ENCODE data around the gene BLOC1S3.

The BLOC1S3 gene

DNA sequence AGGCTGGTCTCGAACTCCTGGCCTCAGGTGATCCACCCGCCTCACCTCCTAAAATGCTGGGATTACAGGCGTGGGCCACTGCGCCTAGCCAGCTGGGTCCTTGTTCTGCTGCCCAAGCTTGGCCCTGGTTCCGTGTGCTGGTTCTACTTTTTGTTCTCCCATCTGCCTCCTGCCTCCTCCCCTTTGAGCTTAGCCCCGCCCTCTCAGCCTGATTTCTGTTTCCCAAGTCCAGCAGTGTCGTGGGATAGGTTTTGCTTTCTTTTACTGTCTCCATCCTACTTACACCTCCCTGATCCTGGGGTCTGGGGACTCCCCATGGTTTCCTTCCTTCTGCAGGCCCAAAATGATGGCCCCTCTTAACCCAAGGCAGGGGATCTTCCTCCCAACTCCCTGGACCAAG, 2.4 kb downstream of the BLOC1S3 start:
- Mint-ChIP-seq H3K36me3 (peaks cover 18% of the 10 kb centered on the region), H3K4me1 (peaks cover 23% of the 10 kb centered on the region), H3K27ac (peak overlapping the region; percentile 48), H3K9me3 (no peaks in the 10 kb centered on the region), H3K4me3 (peak overlapping the region; percentile 84)
- ATAC-seq: no peak
- no peak for DNase-seq (ENCODE audit: low spot score in 2 of 2)

DNA sequence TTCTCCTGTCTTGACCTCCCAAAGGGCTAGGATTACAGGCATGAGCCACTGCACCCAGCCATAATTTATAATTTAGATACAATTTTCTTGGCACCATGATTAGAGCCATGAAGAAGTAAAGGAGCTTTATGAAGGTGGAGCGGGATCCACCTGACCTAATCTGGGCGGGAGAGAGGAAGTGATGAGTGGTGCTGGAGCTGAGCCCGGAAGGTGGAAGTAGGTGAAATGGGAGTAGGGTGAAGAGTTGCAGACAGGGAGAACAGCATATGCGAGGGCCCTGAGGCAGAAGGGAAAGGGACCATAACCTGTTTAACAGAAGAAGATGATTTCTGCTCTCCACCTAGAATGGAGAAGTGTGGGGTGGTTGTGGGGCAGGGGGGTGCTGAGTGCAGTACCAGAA, 4.2 kb downstream of the BLOC1S3 start:
- Mint-ChIP-seq H3K27ac (no peak overlapping the region), H3K4me1 (peaks cover 23% of the 10 kb centered on the region), H3K36me3 (peaks cover 18% of the 10 kb centered on the region), H3K9me3 (no peaks in the 10 kb centered on the region), H3K4me3 (no peak overlapping the region)
- ATAC-seq (no peak), DNase-seq (ENCODE audit: low spot score in 2 of 2) (no peak)

DNA sequence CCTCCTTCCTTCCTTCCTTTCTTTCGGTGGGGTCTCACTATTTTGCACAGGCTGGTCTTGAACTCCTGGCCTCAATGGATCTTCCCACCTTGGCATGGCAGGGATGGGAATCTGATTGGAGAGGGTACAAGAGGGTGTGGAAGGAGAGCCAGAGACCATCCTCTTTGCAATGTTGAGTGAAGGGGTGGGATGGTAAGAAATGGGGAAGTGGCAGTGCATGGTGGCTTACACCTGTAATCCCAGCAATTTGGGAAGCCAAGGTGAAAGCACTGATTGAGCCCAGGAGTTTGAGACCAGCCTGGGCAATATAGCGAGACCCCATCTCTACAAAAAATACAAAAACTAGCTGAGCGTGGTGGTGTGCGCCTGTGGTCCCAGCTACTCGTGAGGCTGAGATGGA, 5.5 kb downstream of the BLOC1S3 start:
- no peak for ATAC-seq
- no peaks in the 10 kb centered on the region for H3K9me3 Mint-ChIP-seq
- H3K36me3 Mint-ChIP-seq: peaks cover 9% of the 10 kb centered on the region
- H3K4me3 Mint-ChIP-seq: no peak overlapping the region
- H3K27ac Mint-ChIP-seq: peak overlapping the region; percentile 50
- DNase-seq (ENCODE audit: low spot score in 2 of 2): no peak
- peaks cover 23% of the 10 kb centered on the region for H3K4me1 Mint-ChIP-seq

DNA sequence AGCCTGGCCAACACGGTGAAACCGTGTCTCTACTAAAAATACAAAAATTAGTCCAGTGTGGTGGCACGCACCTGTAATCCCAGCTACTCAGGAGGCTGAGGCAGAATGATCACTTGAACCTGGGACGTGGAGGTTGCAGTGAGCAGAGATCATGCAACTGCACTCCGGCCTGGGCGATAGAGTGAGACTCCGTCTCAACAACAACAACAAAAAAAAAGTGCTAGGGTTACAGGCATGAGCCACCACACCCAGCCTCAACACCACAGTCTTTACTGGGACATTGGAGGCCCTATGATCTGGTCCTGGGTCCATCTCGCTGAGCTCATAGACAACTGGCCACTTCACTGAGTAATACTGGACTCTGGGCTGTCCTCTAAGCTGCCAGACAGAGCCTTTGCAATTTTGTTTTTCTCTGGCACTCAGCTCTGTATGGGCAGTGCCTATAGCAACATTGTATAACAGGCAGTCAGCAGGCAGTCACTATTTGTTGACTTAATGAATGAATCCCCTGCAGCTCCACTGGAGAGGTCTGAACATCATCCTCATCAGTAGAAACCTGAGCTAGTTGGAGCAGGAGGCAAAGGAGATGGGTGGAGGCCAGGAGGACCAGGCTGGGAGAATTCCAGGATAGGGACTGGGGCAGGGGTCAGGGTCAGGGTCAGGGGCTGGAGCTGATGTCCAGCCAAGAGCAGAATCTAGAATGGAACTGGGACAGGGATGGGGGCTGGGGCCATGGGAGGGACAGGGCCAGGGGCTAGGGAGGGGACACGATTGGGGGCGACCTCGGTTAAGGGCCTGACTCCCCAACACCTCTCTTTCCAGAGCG, 8.1 kb downstream of the BLOC1S3 start:
- Mint-ChIP-seq H3K36me3 (peaks cover under 1% of the 10 kb centered on the region), H3K4me1 (peaks cover 7% of the 10 kb centered on the region), H3K27ac (no peak overlapping the region), H3K4me3 (no peak overlapping the region), H3K9me3 (no peaks in the 10 kb centered on the region)
- no peak for DNase-seq (ENCODE audit: low spot score in 2 of 2)
- peak; percentile 16 for ATAC-seq

DNA sequence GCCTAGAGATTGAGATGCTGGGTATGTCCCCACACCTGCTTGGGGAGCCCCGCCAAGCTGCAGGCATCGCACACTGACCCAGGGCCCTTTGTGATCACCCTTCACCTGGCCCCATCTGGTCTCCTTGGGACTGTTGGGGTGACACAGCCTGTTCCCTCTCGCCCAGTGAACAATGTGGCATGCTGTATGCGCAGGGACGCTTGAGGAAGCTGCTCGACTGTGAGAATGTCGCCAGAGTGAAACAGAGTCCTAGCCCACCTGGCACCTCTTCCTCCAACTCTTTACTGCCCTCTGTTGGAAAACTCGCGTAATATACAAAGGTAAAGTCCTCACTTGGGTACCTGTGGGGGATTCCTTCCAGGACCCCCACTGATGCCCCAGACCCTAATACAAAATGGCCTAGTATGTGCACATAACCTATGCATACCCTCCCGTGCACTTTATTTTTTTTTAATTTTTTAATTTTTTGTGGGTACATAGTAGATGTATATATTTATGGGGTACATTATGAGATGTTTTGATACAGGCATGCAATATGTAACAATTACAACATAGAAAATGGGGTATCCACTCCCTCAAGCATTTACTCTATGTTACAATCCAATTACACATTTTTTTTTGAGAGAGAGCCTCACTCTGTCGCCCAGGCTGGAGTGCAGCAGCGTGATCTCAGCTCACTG, 9.0 kb downstream of the BLOC1S3 start:
- Mint-ChIP-seq H3K9me3 (no peaks in the 10 kb centered on the region), H3K36me3 (no peaks in the 10 kb centered on the region), H3K27ac (no peak overlapping the region), H3K4me1 (peaks cover 5% of the 10 kb centered on the region), H3K4me3 (no peak overlapping the region)
- ATAC-seq: peak; percentile 70
- peak in 1 of 2 donors; percentile 60 for DNase-seq (ENCODE audit: low spot score in 2 of 2)

DNA sequence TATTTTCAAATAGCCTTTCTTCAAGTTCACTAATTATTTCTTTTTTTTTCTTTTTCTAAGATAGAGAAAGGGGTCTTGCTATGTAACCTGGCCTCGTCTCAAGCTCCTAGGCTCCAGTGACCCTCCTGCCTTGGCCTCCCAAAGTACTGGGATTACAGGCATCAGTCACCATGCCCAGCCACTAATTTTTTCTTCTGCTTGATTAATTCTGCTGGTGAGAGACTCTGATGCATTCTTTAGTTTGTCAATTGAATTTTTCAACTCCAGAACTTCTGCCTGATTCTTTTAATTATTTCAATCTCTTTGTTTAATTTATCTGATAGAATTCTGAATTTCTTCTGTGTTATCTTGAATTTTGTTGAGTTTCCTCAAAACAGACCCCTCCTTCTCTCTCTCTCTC, 11.4 kb downstream of the BLOC1S3 start:
- no peak for ATAC-seq
- Mint-ChIP-seq H3K4me1 (no peaks in the 10 kb centered on the region), H3K9me3 (no peaks in the 10 kb centered on the region), H3K36me3 (no peaks in the 10 kb centered on the region), H3K4me3 (no peak overlapping the region), H3K27ac (no peak overlapping the region)
- no peak for DNase-seq (ENCODE audit: low spot score in 2 of 2)

DNA sequence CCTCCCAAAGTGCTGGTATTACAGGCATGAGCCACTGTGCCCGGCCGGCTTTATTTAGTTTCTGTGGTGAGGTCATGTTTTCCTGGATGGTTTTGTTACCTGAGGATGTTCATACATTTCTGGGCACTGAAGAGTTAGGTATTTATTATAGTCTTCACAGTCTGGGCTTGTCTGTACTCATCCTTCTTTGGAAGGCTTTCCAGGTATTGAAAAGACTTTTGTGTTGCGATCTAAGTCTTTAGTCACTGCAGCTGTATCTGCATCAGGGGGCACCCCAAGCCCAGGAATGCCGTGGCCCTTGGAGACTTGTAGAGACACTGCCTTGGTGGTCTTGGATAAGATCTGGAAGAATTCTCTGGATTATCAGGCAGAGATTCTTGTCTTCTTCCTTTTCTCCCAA, 12.8 kb downstream of the BLOC1S3 start:
- H3K4me3 Mint-ChIP-seq: no peak overlapping the region
- H3K27ac Mint-ChIP-seq: no peak overlapping the region
- ATAC-seq: no peak
- no peak for DNase-seq (ENCODE audit: low spot score in 2 of 2)
- no peaks in the 10 kb centered on the region for H3K36me3 Mint-ChIP-seq
- no peaks in the 10 kb centered on the region for H3K4me1 Mint-ChIP-seq
- no peaks in the 10 kb centered on the region for H3K9me3 Mint-ChIP-seq

DNA sequence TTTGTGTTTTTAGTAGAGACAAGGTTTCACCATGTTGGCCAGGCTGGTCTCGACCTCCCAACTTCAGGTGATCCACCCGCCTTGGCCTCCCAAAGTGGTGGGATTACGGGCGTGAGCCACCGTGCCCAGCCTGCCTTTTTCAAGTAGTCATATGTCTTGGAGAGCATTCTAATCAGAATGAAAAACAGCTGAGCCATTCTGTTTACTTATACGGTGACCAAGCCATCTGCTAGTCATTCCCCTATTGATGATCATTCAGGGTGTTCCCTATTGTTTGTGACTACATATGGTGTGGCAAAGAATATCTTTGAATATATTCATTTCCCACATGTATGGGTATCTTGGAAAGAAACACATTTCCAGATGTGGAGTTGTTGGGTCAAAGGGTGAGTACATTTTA, 17.2 kb downstream of the BLOC1S3 start:
- Mint-ChIP-seq H3K4me3 (no peak overlapping the region), H3K4me1 (no peaks in the 10 kb centered on the region), H3K9me3 (no peaks in the 10 kb centered on the region), H3K27ac (no peak overlapping the region), H3K36me3 (no peaks in the 10 kb centered on the region)
- no peak for ATAC-seq
- DNase-seq (ENCODE audit: low spot score in 2 of 2): no peak

DNA sequence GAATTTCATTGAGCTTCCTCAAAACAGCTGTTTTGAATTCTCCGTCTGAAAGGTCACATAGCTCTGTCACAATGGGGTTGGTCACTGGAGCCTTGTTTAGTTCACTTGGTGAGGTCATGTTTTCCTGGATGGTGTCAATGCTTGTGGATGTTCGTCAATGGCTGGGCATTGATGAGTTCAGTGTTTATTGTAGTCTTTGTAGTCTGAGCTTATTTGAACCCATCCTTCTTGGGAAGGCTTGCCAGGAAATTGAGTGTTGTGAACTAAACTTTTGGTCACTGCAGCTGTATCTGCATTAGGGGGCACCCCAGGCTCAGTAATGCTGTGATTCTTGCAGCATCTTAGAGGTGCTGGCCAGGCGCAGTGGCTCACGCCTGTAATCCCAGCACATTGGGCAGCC, 22.0 kb downstream of the BLOC1S3 start:
- Mint-ChIP-seq H3K9me3 (no peaks in the 10 kb centered on the region), H3K36me3 (no peaks in the 10 kb centered on the region), H3K4me1 (no peaks in the 10 kb centered on the region), H3K27ac (no peak overlapping the region), H3K4me3 (no peak overlapping the region)
- DNase-seq (ENCODE audit: low spot score in 2 of 2) (no peak), ATAC-seq (no peak)

DNA sequence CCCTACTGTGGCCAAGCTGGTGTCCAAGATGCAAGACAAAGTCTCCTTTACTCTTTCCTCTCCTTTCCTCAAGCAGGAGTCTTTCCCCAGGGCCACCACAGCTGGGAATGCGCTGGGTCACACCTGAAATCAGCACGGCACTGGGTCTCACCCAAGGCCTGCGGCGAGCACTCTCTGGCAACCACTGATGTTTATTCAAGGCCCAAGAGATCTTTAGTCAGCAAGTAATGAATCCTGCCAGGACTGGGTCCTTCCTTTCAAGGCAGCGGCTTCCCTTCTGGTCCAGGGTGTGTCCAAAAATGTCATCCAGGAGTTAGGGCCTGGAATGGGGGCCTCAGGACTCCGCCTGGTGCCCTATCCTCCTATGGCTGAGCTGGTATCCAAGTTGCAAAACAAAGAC, 24.1 kb downstream of the BLOC1S3 start:
- no peak for ATAC-seq
- Mint-ChIP-seq H3K4me3 (no peak overlapping the region), H3K36me3 (no peaks in the 10 kb centered on the region), H3K9me3 (no peaks in the 10 kb centered on the region), H3K27ac (peak overlapping the region; percentile 61), H3K4me1 (no peaks in the 10 kb centered on the region)
- no peak for DNase-seq (ENCODE audit: low spot score in 2 of 2)

DNA sequence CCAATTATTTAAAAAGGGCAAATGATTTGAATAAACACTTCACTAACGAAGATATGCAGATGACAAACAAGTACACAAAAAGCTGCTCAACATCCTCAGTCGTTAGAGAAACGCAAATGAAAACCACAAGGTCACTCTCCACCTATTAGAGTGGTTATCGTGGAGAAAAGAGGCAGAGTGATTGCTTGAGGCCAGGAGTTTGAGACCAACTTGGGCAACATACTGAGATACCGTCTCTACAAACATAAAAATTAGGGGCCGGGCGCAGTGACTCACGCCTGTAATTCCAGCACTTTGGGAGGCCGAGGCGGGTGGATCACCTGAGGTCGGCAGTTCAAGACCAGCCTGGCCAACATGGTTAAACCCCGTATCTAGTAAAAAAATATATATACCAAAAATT, 27.2 kb downstream of the BLOC1S3 start:
- Mint-ChIP-seq H3K4me1 (no peaks in the 10 kb centered on the region), H3K4me3 (no peak overlapping the region), H3K36me3 (no peaks in the 10 kb centered on the region), H3K9me3 (no peaks in the 10 kb centered on the region), H3K27ac (no peak overlapping the region)
- DNase-seq (ENCODE audit: low spot score in 2 of 2) (no peak), ATAC-seq (no peak)

DNA sequence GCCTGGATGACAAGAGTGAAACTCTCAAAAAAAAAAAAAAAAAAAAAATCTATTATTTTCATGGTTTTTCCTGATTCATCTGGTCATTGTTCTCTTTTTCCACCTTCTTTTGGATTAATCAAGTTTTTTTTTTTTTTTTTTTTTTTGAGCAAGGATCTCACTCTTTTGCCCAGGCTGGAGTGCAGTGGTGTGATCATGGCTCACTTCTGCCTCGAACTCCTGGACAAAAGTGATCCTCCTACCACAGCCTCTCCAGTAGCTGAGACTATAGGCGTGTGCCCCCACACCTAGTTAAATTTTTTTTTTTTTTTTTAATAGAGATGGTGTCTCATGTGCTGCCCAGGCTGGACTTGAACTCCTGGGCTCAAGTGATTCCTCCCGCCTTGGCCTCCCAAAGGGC, 27.7 kb downstream of the BLOC1S3 start:
- Mint-ChIP-seq H3K4me1 (no peaks in the 10 kb centered on the region), H3K4me3 (no peak overlapping the region), H3K9me3 (no peaks in the 10 kb centered on the region), H3K27ac (no peak overlapping the region), H3K36me3 (no peaks in the 10 kb centered on the region)
- no peak for DNase-seq (ENCODE audit: low spot score in 2 of 2)
- ATAC-seq: no peak

DNA sequence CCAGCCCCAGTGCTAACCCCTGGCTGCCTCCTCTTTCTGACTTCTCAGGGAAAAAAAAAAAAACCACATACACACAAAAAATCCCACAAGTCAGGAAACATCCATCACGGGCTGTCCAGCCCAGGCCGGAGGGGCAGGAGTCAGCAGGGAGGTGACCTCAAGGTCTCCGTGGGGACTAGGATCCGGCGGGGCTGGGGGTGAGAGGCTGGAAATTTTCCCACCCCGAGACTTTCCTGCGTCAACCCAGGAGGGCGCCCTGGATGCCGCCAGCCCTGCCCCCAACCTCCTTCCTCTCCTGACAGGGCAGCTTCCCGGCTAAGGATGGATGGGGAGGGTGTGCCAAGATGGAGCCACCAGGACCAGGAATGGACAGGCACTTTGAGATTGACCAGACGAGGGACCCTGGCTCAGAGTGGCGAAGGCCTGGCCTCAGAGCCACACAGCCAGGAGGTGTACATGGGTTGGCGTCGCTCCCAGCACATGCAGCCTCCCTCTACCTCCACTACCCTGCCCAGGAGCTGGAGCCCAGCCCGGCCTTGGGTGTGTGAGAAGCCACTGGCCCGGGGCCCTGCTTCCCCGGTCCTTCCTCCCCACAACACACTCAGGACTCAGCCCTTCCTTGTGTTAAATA, 33.3 kb downstream of the BLOC1S3 start:
- no peak for DNase-seq (ENCODE audit: low spot score in 2 of 2)
- ATAC-seq: peak; percentile 40
- Mint-ChIP-seq H3K4me1 (peaks cover 7% of the 10 kb centered on the region), H3K9me3 (no peaks in the 10 kb centered on the region), H3K27ac (no peak overlapping the region), H3K4me3 (no peak overlapping the region), H3K36me3 (no peaks in the 10 kb centered on the region)

DNA sequence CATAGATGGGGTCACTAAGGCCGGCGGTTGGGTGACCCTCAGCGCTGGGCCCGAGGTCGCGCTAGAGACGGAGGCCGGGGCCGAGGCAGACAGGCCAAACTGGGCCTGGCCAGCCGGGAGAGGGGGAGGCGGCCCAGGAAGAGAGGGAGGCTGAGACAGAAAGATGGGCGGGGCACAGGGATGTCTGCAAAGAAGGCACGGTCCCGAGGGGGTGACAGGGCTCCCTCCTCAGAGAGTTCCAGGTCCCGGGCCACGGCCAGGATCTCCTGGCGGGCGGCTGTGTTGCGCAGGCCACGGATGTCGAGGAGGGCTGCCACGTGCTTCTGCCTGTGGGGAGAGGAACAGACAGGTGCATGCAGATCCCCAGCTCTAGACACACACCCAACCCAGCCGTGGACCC, 34.4 kb downstream of the BLOC1S3 start:
- Mint-ChIP-seq H3K4me1 (peaks cover 7% of the 10 kb centered on the region), H3K4me3 (no peak overlapping the region), H3K36me3 (no peaks in the 10 kb centered on the region), H3K9me3 (no peaks in the 10 kb centered on the region), H3K27ac (no peak overlapping the region)
- no peak for DNase-seq (ENCODE audit: low spot score in 2 of 2)
- ATAC-seq: no peak

DNA sequence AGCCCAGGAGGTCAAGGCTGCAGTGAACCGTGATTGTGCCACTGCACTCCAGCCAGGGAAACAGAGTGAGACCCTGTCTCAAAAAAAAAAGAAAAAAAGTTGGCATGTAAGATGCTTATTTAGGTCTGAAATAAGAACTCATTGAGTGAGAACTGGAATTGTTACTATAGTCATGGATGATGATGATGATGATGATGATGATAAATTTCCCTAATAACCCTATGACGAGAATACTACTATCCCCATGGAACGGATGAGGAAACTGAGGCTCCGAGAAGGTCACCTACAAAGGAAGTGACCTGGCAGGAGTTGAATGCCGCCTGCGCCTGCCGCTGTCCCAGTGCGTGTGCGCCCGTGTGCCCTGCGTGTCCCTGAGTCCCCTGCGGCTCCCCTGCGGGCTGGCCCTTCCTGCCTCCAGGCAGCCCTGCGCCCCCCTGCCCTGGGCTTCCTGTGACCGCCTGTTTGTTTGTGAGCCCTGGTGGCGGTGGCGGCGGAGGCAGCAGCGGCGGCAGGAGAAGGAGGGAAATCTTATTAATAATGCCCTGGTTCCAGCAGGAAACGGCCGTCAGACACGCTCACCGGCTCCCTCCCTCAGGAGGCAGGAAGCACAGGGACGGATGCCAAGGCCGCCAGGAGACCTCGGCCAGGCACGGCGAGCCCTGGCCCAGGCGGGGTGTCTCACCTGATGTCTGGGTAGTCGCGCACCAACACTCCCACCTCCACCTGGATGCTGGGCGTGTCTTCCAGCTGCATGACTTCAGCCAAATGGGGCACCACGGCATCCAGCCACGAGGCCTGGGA, 37.0 kb downstream of the BLOC1S3 start:
- Mint-ChIP-seq H3K4me1 (peaks cover 7% of the 10 kb centered on the region), H3K9me3 (no peaks in the 10 kb centered on the region), H3K27ac (no peak overlapping the region), H3K36me3 (no peaks in the 10 kb centered on the region), H3K4me3 (no peak overlapping the region)
- no peak for DNase-seq (ENCODE audit: low spot score in 2 of 2)
- no peak for ATAC-seq
